Testis (tissue), 3 donors: ENCODE measurements around the gene GNAO1. TPM values are rescaled to one million over a fixed set of nuclear protein-coding genes. Genes with fewer than 3 reads are reported as not detected.

Experiments
- DNase-seq: peaks from one replicate; pipeline ENCODE4 v3.0.0-alpha.2; 2019
- H3K27ac ChIP-seq, 2 donors: fragments of 200-600 bp; sonication (generic); one replicate each; pipeline ENCODE4 v1.5.1; 2019
- H3K27me3 ChIP-seq: fragments of 200-600 bp; sonication (generic); one replicate; pipeline ENCODE4 v1.5.1; 2019
- H3K36me3 ChIP-seq: fragments of 200-600 bp; sonication (generic); one replicate; pipeline ENCODE4 v1.5.1; 2017; ENCODE audit warnings: low read depth; ENCODE audit errors: missing control alignments
- H3K4me1 ChIP-seq: fragments of 200-600 bp; sonication (generic); one replicate; pipeline ENCODE4 v1.5.1; 2019
- H3K4me3 ChIP-seq, 2 donors: fragments of 200-600 bp; sonication (generic); one replicate each; pipeline ENCODE4 v1.5.1; 2017 to 2019
- H3K9me3 ChIP-seq: fragments of 200-600 bp; sonication (generic); one replicate; pipeline ENCODE4 v1.5.1; 2017
- POLR2A ChIP-seq: fragments of 450-650 bp; IDR thresholded peaks from one replicate; pipeline ENCODE4 v1.6.1; 2017; ENCODE audit warnings: antibody characterized with exemption, mild to moderate bottlenecking, moderate library complexity
- WGBS, 2 donors: methylation state at CpG; one replicate each; pipeline ENCODE4 v1.1.5; 2018; 5-methylcytosine and 5-hydroxymethylcytosine counted together
- intact Hi-C: fragments of 100-400 bp; cut with DNase I; formaldehyde crosslinking; loops from one replicate; pipeline ENCODE4 v1.15.1; 2023; ENCODE audit warnings: low total_unique reads
- polyA plus RNA-seq: library from polyadenylated mRNA; stranded (reverse); fragments of 350-450 nt; fragmentation: Illumina TruSeq; extraction: RNeasy Lipid Tissue Mini Kit (QIAGEN cat#74804); gene quantifications from one replicate; pipeline ENCODE4 v1.2.3, GENCODE V29; 2014; ENCODE audit warnings: low read depth, low replicate concordance; ENCODE audit not compliant: insufficient read depth
- total RNA-seq, 2 donors: library from RNA; depleted of rRNA; stranded (reverse); fragments of >200 nt; gene quantifications; one replicate each; pipeline ENCODE4 v1.2.3, GENCODE V29; 2016
- TF ChIP-seq, protein P1 (sequence below), 3 experiments: fragments of 450-650 bp in 2 of 3; fragments of 200-600 bp in 1 of 3; sonication (generic) in 1 of 3; IDR thresholded peaks; one replicate each; pipeline ENCODE4 v1.5.1; 2016 to 2019; ENCODE audit warnings: antibody characterized with exemption in 3 of 3, mild to moderate bottlenecking in 2 of 3, moderate library complexity in 1 of 3

Gene GNAO1
- total and polyA plus RNA-seq, 3 donors from 2014 or later: 28.6 to 37.1 (median 33.3) TPM

DNA sequence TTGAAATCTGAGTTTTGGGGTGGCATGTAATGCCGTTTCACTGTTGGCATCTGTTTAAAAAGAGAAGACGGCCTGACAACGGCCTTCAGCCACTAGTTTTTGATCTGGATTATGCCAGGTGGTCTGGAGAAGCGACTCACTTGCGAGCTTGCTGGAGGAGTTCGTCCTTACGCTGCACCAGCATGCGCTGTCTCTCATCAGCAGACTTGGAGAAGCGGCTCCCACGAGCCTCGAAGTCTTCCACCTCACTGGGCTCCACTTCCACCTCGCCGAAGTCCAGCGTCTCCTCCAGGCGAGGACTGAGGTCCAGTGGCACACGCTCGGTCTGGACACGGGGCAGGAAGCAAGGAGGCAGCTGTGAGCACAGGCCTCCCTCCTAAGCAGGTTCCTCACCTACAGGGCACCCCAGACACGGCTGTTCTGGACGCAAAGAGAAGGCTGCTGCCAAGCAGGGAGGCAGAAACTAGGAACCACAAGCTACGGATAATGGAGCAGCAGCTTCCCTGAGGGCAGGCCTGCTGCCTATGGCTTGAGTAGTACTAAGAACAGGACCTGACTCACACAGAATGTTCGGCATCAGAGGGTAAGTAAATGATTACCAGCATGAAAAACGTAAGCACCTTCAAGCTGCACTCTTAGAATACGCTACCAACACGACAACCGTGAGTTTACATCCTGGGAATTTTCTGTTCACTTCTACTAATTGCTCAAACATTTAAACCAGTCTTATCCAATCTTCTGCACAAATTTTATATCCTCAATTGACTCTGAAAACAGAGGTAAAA lies 172.7 kb downstream of the GNAO1 start:
- no peaks in the 10 kb centered on the region for H3K36me3 ChIP-seq
- intact Hi-C loops: no loop called here
- no peak overlapping the region for H3K4me3 ChIP-seq
- DNase-seq: no peak
- TF ChIP-seq POLR2A: no peak
- TF ChIP-seq, protein P1, sequence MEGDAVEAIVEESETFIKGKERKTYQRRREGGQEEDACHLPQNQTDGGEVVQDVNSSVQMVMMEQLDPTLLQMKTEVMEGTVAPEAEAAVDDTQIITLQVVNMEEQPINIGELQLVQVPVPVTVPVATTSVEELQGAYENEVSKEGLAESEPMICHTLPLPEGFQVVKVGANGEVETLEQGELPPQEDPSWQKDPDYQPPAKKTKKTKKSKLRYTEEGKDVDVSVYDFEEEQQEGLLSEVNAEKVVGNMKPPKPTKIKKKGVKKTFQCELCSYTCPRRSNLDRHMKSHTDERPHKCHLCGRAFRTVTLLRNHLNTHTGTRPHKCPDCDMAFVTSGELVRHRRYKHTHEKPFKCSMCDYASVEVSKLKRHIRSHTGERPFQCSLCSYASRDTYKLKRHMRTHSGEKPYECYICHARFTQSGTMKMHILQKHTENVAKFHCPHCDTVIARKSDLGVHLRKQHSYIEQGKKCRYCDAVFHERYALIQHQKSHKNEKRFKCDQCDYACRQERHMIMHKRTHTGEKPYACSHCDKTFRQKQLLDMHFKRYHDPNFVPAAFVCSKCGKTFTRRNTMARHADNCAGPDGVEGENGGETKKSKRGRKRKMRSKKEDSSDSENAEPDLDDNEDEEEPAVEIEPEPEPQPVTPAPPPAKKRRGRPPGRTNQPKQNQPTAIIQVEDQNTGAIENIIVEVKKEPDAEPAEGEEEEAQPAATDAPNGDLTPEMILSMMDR (IDR thresholded peaks at IDR 0.05): no peak
- no peak overlapping the region for H3K27ac ChIP-seq
- WGBS, 2 donors: 92 to 94% methylated on average over 15 to 26 of the region's 26 CpGs
- H3K9me3 ChIP-seq: no peaks in the 10 kb centered on the region
- no peaks in the 10 kb centered on the region for H3K4me1 ChIP-seq
- H3K27me3 ChIP-seq: no peaks in the 10 kb centered on the region

- Histone ChIP-seq H3K4me1 (no peaks in the 10 kb centered on the region), H3K27ac (no peak overlapping the region), H3K36me3 (no peaks in the 10 kb centered on the region), H3K4me3 (no peak overlapping the region), H3K27me3 (no peaks in the 10 kb centered on the region), H3K9me3 (no peaks in the 10 kb centered on the region)
- 93 to 100% methylated on average over 3 to 8 of the region's 8 CpGs for WGBS, 2 donors
- DNase-seq: no peak
- TF ChIP-seq POLR2A: no peak
- TF ChIP-seq, protein P1 (IDR thresholded peaks at IDR 0.05): no peak
- intact Hi-C loops: no loop called here
Observed at GRCh38 chr16:56364865-56365264, 173.6 kb downstream of the GNAO1 start.

- 82 to 90% methylated on average over 7 of the region's 7 CpGs for WGBS, 2 donors
- Histone ChIP-seq H3K27ac (no peak overlapping the region), H3K27me3 (no peaks in the 10 kb centered on the region)
Observed at GRCh38 chr16:56365552-56365951, 174.3 kb downstream of the GNAO1 start.

GRCh38 chr16:56366945-56367344 lies 175.7 kb downstream of the GNAO1 start:
- DNase-seq: no peak
- Histone ChIP-seq H3K4me1 (peaks cover 19% of the 10 kb centered on the region), H3K36me3 (no peaks in the 10 kb centered on the region), H3K9me3 (no peaks in the 10 kb centered on the region), H3K4me3 (no peak overlapping the region), H3K27me3 (no peaks in the 10 kb centered on the region), H3K27ac (no peak overlapping the region)
- TF ChIP-seq POLR2A: no peak
- TF ChIP-seq, protein P1 (IDR thresholded peaks at IDR 0.05): no peak
- 89 to 98% methylated on average over 8 to 9 of the region's 9 CpGs for WGBS, 2 donors
- intact Hi-C loops: no loop called here

More at GRCh38 chr16:56365552-56365951, 174.3 kb downstream of the GNAO1 start:
- no peaks in the 10 kb centered on the region for H3K9me3 ChIP-seq
- no peak for DNase-seq
- H3K4me1 ChIP-seq: peaks cover 5% of the 10 kb centered on the region
- TF ChIP-seq, protein P1 (IDR thresholded peaks at IDR 0.05): no peak
- no peak for TF ChIP-seq POLR2A
- H3K4me3 ChIP-seq: no peak overlapping the region
- intact Hi-C loops: no loop called here
- H3K36me3 ChIP-seq: no peaks in the 10 kb centered on the region

DNA sequence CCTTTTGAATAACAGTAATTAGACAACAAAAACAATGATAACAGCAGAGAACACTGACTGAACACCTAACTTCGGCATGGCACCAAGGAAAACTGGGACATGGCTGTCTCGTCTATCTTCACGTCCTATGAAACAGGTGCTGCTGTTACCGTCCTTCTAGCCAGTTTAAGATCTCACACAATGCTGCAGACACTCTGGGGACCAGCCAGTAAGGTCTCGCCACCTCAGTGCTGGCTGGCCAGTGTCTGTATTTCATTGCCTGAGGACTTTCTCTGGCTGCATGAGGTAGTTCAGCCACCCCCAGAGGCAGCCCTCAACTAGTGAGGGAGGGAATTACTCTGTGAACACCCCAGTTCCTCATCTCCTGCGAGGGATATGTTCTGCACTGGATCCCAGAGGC lies 176.5 kb downstream of the GNAO1 start:
- 97 to 100% methylated on average over 6 of the region's 6 CpGs for WGBS, 2 donors
- Histone ChIP-seq H3K27me3 (no peaks in the 10 kb centered on the region), H3K4me3 (no peak overlapping the region), H3K9me3 (no peaks in the 10 kb centered on the region), H3K27ac (no peak overlapping the region), H3K4me1 (peaks cover 22% of the 10 kb centered on the region), H3K36me3 (no peaks in the 10 kb centered on the region)
- no peak for TF ChIP-seq POLR2A
- TF ChIP-seq, protein P1 (IDR thresholded peaks at IDR 0.05): no peak
- intact Hi-C loops: no loop called here
- no peak for DNase-seq
